Cardiac fibroblast (primary cell): ENCODE data around the gene CD82.

Source experiments
- DNase-seq, 2 donors: peaks; one replicate each; pipeline versions ENCODE4 v3.0.0 to v3.0.0-alpha.2; 2010; ENCODE audit warnings: low read depth in 2 of 2
- H3K4me3 ChIP-seq, 2 donors: replicated peaks in 1 of 2; 1 replicate in 1 of 2; 2 replicates in 1 of 2; pipeline ENCODE4 v1.5.1; 2011; ENCODE audit warnings: low read depth in 2 of 2, low read length in 2 of 2, mild to moderate bottlenecking in 2 of 2, moderate library complexity in 1 of 2
- TF ChIP-seq, protein P1 (sequence below): IDR thresholded peaks from one replicate; pipeline ENCODE4 v1.5.1; 2011; ENCODE audit warnings: low read depth, mild to moderate bottlenecking, low read length, inconsistent platforms

CD82 gene

DNA sequence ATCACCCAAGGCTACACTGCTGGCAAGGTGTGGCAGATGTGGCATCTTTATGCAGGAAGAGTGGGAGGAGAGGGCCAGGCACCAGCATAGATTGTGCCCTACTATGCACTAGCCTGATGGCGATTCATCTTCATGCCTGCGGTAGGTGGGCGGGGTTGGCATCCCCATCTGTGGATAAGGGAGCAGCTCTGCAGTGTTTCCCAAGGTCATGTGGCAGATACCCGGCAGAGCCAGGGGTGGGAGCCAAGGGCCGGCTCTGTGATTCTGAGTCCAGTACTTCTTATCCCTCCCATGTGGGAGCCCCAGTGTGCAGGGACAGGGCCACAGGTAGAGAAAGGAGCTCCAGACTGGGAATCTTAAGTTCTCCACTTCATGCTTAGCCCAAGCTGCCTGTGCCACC, 20.0 kb downstream of the CD82 start:
- DNase-seq: no peak
- no peak overlapping the region for H3K4me3 ChIP-seq
- TF ChIP-seq, protein P1, sequence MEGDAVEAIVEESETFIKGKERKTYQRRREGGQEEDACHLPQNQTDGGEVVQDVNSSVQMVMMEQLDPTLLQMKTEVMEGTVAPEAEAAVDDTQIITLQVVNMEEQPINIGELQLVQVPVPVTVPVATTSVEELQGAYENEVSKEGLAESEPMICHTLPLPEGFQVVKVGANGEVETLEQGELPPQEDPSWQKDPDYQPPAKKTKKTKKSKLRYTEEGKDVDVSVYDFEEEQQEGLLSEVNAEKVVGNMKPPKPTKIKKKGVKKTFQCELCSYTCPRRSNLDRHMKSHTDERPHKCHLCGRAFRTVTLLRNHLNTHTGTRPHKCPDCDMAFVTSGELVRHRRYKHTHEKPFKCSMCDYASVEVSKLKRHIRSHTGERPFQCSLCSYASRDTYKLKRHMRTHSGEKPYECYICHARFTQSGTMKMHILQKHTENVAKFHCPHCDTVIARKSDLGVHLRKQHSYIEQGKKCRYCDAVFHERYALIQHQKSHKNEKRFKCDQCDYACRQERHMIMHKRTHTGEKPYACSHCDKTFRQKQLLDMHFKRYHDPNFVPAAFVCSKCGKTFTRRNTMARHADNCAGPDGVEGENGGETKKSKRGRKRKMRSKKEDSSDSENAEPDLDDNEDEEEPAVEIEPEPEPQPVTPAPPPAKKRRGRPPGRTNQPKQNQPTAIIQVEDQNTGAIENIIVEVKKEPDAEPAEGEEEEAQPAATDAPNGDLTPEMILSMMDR: no peak

DNA sequence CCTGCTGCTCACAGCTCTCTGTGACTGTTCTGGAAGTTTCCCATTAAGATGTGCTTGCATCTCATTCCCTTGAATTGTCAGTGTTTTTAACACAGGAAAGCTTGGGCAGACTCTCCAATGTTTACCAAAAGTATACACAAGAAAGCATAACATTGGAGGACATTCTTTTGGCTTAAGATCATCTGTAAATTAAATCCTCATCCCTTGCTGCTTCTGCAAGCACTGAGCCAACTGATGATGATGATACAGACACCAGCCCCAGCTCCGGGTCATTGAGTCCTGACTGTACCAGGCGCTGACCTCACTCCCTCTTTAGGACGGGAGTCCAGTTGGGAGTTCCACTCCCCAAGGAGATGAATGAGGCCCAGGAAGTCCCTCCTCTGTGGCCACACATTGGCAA, 23.8 kb downstream of the CD82 start:
- TF ChIP-seq, protein P1: no peak
- H3K4me3 ChIP-seq: no peak overlapping the region
- DNase-seq: peak; percentile 37 to 70

DNA sequence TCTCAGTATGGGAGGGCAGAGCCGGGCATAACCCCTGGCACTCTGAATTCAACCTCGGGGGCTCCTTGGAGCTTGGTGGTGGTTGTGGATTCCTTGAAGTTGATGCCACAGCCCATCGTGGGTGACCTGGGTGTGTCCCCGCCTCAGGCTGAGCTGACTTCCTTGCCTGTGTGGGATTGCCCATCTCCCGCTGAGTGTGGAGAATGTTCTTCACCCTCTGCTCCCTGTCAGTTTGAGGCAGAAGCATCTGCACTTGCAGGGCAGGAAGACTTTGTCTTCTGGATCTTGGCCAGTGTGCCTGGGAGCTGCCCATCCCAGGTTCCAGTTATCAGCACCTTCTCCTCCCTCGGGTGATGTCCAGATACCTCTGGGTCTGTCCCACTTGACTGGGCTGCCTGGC, 25.3 kb downstream of the CD82 start:
- TF ChIP-seq, protein P1: no peak
- DNase-seq: no peak
- H3K4me3 ChIP-seq: no peak overlapping the region

DNA sequence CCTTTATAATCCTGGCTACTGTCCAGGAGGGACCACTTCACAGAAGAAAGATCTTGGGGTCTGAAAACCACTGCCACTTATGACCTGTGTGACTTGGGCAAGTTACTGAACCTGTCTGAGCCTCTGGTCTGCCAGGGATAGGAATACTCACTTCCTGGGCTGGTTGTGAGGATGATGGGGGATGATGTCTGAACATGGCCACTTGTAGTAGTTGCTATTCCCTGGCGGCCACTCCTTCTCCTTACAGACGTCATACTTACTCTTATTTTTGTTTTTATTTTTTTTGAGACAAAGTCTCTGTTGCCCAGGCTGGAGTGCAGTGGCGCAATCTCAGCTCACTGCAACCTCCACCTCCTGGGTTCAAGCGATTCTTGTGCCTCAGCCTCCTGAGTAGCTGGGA, 26.1 kb downstream of the CD82 start:
- no peak overlapping the region for H3K4me3 ChIP-seq
- peak in 1 of 2 donors; percentile 21 for DNase-seq
- TF ChIP-seq, protein P1: no peak

DNA sequence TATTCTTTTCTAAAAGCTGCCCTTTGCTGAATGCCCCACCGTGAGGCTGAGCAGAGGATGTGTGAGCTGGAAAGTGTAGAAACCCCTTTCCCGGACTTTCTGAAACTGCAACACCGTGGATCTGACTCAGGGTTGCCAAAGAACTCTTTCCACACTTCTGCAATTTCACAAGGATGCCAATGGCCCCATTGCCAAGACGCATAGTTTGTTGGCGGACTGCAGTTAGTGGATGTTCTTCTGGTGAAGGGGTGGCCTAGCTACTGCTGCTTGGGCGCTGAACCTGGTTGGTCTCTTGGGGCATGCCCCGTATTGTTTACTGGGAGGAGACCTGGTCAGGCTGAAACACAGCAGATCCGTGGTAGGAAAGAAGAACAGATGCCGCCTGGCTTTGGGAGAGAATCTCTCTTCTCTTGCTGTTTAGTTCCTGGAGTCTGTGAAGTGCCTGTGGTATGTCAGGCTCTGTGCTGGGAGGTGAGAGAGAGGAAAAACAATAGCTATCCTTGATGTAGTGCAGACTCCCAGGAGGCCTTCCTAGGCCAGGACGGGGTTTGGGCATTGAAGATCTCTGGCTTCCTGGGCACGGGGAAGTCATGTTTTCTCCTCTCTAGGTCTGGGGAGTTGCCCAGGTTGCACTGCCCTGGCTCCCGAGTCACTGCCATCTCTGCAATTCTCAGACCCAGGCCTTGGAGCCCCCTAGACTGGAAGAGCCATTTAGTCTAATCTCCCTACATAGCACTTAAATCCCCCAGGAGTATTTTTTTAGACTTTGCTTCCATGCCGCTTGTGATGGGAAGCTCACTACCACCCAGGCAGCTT, 26.9 kb downstream of the CD82 start:
- no peak overlapping the region for H3K4me3 ChIP-seq
- DNase-seq: peak; percentile 79 to 88
- TF ChIP-seq, protein P1: no peak

DNA sequence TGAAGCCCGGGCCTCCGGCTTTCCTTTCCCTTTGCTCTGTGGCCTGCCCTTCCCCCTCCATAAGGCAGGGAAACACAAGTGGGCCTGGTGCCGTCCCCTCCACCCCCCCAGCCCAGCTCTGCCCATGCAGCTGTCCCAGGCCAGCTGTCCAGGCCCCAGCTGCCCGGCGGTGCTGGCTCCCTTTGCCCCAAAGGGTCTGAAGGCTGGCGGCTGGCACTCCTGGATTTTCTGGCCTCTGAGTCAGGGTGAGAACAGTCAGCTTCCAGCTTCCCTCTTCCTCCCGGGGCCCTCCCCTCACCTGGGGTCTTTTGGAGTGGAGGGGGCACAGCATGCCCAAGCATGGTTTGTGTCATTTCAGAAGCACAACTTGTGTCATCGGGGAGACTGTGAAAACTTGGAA, 27.8 kb downstream of the CD82 start:
- TF ChIP-seq, protein P1: no peak
- H3K4me3 ChIP-seq: no peak overlapping the region
- no peak for DNase-seq

- no peak overlapping the region for H3K4me3 ChIP-seq
- TF ChIP-seq, protein P1: no peak
- DNase-seq: no peak
Measured at GRCh38 chr11:44595006-44595405, 29.5 kb downstream of the CD82 start.
